Epithelial cell of proximal tubule (primary cell): ENCODE results near the gene ACOT2. TPM values are rescaled to one million over a fixed set of nuclear protein-coding genes. Genes with fewer than 3 reads are reported as not detected.

ENCODE experiments used
- DNase-seq: peaks from one replicate; pipeline ENCODE4 v3.0.0-alpha.2; 2011; ENCODE audit warnings: low read depth
- H3K4me3 ChIP-seq: 2 replicates; pipeline ENCODE4 v1.5.1; 2011; ENCODE audit warnings: low read depth, mild to moderate bottlenecking, low read length
- CTCF ChIP-seq: conservative IDR thresholded peaks from 2 replicates; pipeline ENCODE4 v1.5.1; 2012; ENCODE audit warnings: low read depth, mild to moderate bottlenecking, low read length
- total RNA-seq: library from RNA; depleted of rRNA; stranded (reverse); fragments of >200 nt; gene quantifications from 2 replicates; pipeline ENCODE4 v1.2.3, GENCODE V29; 2015

The ACOT2 gene
- total RNA-seq, 1 donor from 2014 or later: 9.2 TPM

DNA sequence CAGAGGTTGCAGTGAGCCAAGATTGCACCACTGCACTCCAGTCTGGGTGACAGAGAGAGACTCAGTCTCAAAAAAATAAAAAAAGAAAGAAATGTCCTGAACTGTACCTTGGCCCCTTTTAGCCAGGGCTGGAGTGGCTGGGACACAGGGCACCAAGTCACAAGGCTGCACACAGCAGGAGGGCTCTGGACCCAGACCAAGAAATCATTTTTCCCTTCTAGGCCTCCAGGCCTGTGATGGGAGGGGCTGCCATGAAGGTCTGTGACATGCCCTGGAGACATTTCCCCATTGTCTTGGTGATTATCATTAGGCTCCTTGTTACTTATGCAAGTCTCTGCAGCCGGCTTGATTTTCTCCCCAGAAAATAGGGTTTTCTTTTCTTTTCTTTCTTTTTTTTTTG, 38.2 kb downstream of the ACOT2 start:
- H3K4me3 ChIP-seq: no peak overlapping the region
- no peak for DNase-seq
- TF ChIP-seq CTCF: no peak

GRCh38 chr14:73610687-73611086, 41.7 kb downstream of the ACOT2 start:
- H3K4me3 ChIP-seq: no peak overlapping the region
- DNase-seq: peak; percentile 74
- TF ChIP-seq CTCF: no peak

DNA sequence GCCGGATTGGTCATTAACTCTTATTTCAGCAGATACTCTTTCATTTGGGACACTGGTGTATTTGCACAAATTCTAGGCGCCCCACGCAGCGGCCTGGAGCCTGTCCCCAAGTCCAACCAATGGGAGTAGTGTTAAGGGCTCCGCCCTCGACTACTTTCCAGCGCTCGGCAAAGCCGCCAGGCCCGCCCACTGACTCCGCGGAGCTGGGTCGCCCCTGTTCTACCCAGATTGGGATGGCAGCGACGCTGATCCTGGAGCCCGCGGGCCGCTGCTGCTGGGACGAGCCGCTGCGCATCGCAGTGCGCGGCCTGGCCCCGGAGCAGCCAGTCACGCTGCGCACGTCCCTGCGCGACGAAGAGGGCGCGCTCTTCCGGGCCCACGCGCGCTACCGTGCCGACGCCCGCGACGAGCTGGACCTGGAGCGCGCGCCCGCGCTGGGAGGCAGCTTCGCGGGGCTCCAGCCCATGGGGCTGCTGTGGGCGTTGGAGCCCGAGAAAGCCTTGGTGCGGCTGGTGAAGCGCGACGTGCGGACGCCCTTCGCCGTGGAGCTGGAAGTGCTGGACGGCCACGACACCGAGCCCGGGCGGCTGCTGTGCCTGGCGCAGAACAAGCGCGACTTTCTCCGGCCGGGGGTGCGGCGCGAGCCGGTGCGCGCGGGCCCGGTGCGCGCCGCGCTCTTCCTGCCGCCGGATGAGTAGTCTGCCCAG, 43.5 kb downstream of the ACOT2 start, which contains the start of gene ACOT6:
ACOT6 (plus strand) TSS at position 179 of the 707 bp plus-strand sequence; CDS start at position 234, 55 bp downstream.
- no peak for DNase-seq
- peak within 1 kb of the TSS; percentile 67 for H3K4me3 ChIP-seq
- TF ChIP-seq CTCF: no peak

GRCh38 chr14:73613046-73613383, 44.0 kb downstream of the ACOT2 start:
- TF ChIP-seq CTCF: no peak
- DNase-seq: no peak

DNA sequence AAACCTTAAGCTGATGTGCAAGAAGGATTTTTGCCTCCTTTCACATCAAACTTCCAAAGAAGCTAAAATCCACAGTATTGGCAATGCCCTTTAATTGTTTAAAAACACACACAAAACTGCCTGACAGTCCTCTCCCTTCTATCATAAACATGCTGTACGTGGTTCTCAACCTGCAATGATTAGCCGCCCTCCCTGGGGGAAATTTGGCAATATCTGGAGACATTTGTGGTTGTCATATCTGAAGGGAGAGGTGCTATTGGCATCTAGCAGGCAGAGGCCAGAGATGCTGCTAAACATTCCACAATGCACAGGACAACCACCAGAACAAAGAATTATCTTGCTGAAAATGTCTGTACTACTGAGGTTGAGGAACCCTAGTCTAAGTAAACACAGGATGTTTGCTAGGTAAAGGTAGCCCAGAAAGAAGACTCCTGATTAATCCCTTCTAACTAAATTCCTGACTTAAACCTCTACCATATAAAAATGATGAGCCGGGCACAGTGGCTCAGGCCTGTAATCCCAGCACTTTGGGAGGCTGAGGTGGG, 44.5 kb downstream of the ACOT2 start:
- DNase-seq: no peak
- TF ChIP-seq CTCF: no peak
- H3K4me3 ChIP-seq: peak overlapping the region; percentile 67

More at GRCh38 chr14:73613046-73613383, 44.0 kb downstream of the ACOT2 start:
- H3K4me3 ChIP-seq: peak overlapping the region; percentile 67

DNA sequence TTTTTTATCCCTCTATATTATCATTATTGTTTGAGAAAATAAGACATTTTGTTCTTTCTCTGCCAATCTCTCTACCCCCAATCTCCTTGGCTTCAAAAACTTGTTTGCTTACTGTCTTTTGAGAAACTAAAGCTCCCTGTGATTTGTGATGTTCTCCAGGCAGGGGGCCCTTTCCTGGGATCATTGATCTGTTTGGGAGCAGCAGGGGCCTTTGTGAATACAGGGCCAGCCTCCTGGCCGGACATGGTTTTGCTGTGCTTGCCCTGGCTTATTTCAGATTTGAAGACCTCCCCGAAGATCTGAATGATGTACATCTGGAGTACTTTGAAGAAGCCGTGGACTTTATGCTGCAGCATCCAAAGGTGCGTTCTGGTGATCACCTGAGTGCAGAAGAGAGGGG, 47.8 kb downstream of the ACOT2 start:
- no peak overlapping the region for H3K4me3 ChIP-seq
- no peak for DNase-seq
- TF ChIP-seq CTCF: no peak

DNA sequence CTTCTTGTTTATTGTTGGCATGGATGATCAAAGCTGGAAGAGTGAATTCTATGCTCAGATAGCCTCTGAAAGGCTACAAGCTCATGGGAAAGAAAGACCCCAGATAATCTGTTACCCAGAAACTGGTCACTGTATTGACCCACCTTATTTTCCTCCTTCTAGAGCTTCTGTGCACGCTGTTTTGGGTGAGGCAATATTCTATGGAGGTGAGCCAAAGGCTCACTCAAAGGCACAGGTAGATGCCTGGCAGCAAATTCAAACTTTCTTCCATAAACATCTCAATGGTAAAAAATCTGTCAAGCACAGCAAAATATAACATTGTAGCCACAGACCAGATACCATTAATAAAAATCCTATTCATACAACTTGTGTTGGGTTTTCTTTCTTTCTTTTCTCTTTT, 50.5 kb downstream of the ACOT2 start:
- TF ChIP-seq CTCF: no peak
- no peak overlapping the region for H3K4me3 ChIP-seq
- DNase-seq: no peak
